Measurements from ENCODE around the gene NOTCH4. TPM values are rescaled to one million over a fixed set of nuclear protein-coding genes. Genes with fewer than 3 reads are reported as not detected.
A peak's percentile ranks its signal among the peaks of the same experiment; 100 is the strongest.
"Not testable (repeated sequence)": the region's sequence is repeated elsewhere in the genome, so short reads cannot be mapped to it uniquely, and the experiment has no call there.

The NOTCH4 gene
- total RNA-seq, 1 donor from 2014 or later: 19.4 TPM

DNA sequence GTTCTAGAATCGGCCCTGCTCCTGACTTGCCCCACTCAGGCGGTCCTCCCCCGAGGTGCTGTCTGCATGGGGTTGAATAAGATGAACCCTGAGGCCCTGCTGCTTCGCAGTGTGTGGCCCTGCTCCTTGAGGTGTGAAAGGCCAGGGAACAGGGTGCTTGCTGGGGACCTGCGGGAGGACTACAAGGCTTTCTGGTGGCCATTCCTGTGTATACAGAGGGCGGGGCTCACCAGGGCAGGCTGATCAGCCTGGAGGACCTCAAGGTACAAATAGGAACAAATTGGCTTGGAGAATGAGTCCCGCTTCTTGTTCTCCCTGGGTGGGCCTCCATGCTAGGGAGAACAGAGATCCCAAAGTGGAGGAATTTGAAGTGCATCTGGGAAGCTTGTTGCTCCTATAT, 5.7 kb downstream of the NOTCH4 start:
- no peak for DNase-seq (ENCODE audit: low spot score)

DNA sequence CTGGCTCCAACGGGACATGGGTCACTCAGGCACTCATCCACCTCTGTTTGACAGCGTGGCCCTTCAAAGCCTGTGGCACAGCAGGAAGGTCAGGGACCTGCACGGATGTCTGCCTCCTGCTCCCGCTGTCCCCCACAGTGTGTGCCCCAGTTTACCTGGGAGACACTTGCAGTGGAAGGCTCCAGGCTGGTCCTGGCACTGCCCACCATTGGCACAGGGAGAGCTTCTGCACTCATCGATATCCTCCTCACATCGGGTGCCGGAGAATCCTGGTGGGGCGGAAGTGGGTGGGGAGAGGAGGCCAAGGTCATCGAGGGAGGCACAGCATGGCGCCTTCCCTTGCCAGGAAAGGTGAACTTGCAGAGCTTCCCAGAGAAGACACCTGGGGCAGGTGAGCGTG, 6.9 kb downstream of the NOTCH4 start:
- no peak for DNase-seq (ENCODE audit: low spot score)

DNA sequence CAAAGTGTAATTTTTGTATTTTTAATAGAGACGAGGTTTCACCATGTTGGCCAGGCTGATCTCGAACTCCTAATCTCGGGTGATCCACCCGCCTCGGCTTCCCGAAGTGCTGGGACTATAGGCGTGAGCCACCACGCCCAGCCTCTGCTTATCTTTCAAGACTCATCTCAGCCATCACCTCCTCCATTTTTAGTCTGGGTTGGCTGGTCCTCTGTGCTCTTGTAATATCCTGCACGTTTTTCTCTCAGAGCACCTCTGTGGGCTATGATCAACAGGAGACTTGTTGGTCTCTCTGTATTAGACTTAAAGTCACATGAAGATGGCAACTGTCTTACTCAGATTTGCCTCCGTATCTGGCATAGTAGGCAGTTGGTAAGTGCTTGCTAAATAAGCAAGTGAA, 7.6 kb downstream of the NOTCH4 start:
- DNase-seq (ENCODE audit: low spot score): no peak

DNA sequence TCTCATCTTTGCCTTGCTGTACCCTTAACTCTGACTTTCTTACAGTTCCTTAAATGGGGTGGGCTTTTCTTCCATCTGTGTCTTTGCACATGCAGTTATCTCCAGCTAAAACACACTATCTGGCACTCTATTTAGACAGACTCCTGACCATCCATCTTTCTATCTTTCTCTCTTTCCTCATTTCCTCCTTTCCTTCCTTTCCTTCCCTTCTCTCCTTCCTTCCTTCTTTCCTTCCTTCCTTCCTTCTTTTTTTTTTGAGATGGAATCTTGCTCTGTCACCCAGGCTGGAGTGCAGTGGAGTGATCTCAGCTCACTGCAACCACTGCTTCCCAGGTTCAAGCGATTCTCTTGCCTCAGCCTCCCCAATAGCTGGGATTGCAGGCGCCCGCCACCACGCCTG, 8.2 kb downstream of the NOTCH4 start:
- DNase-seq (ENCODE audit: low spot score): no peak

DNA sequence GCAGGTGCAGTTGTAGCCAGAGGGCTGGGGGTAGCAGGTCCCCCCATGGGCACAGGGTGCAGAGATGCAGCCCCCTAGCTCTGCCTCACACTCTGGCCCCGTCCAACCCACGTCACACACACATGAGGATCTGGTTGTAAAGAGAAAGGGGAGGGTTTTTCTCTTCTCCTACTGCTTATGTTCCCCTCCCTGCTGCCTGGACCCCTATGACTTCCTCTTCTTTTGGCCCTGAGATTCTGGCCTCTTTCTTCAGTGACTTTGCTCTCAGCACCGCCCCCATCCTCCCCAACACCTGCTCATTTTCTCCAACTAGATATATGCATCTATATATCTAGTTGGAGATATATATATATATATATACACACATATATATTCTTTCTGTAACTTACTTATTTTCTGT, 9.7 kb downstream of the NOTCH4 start:
- no peak for DNase-seq (ENCODE audit: low spot score)

DNA sequence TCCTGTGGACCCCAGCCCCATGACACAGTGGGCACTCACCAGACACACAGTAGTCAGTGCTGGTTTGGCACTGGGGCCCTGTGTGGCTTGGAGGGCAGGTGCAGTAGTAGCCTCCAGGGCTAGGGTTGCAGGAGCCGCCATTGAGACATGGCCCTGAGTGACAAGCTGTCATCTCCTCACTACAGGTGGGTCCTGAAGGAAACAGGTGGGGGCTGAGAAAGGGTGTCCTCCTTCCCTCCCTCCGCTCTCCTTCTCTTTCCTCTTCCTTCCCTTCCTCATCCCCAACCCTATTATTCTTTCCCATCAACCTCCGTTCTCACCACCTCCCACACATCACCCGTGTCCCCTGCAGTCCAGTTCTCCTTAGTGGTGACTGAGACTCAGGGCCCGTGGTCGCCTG, 10.2 kb downstream of the NOTCH4 start:
- DNase-seq (ENCODE audit: low spot score): no peak

DNA sequence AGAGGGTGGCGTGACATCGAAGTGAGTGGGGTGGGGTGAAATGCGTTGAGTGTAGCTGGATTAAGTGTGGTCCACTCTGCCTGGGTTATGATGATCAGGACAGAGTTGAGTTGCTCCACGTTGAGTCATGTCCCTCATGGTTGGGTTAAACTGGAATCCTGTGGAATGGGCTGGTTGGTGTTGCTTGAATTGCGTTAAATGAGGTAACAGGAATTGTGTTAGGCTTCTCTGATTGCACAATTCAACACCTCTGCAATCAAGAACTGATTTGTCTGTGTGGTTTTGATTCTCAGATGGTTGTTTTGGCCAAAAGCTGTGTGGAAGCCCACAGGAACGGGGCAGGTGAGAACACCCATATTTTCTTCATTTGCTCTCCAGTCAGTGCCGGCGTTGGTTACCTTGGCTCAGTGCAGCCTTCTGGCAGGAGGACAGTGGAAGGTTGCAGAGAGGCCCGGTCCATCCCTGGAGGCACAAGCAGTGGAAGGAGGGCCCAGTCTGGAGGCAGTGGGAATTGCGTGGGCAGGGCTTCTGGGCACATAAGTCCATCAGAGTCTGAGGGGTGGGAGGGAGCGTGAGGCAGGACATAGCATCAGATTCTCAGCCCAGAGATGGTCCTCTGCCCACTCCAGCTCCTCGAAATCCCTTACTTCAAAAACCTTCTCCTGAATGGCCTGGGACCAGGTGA, 11.6 kb downstream of the NOTCH4 start:
- DNase-seq (ENCODE audit: low spot score): no peak

DNA sequence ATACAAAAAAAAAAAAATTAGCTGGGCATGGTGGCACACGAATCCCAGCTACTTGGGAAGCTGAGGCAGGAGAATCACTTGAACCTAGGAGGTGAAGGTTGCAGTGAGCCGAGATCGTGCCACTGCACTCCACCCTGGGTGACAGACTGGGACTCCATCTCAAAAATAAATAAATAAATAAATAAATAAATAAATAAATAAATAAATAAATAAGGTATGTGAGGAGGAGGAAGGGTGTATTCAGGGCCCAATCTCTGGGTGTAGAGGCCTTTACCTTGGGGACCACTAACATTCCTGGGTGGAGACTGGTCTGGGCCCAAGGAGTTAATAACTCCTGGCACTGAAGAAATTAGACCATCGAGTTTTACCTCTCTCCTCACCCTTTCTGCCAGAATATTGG, 12.4 kb downstream of the NOTCH4 start:
- DNase-seq (ENCODE audit: low spot score): not testable (repeated sequence)

DNA sequence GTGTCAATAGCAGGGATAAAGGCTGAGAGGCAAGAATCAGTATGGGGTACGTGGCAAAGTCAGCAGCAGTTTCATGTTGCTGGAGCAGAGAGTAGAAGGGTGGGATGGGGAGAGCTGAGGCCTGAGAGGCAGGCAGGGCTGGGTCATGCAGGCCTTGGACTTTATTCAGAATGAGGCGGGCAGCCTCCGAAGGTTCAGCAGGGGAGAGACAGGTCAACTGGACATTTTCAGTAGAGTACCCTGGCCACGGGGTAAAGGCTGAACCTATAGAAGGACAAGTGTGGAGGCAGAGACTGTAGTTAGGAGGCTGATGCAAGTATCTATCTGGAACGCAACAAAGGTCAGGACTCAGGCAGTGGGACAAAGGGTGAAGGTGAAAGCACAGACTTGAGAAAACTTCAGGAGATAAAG, 13.7 kb downstream of the NOTCH4 start:
- DNase-seq (ENCODE audit: low spot score): no peak

DNA sequence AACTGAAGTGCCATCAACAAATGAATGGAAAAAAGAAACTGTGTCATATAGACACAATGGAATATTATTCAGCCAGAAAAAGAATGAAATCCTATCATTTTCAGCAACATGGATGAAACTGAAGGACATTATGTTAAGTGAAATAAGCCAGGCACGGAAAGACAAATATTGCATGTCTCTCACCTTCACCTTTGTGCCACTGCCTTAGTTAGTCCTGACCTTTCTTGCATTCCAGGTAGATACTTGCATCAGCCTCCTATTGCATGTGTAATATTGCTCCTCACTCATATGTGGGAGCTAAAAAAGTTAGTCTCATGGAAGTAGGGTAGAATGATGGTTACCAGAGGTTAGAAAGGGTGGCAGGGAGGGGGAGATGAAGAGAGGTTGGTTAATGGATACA, 14.9 kb downstream of the NOTCH4 start:
- no peak for DNase-seq (ENCODE audit: low spot score)

DNA sequence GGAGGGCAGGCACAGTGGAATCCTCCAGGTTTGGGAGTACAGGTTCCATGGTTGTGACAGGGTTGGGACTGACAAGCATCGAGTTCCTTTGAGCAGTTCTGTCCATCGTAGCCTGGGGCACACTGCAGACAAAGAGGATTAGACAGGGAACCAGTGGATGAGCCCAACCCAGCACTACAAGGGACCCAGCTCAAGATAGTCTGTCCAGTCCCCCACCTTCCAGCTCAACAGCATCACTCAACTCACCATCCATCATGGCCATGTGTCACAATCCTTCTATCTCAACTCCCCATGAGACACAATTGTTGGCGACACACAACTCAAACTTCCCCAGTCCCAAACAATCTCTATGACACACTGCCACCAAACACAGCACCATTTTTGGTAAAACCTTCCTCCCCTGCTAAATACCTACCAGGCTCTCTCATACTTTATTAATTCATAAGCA, 19.6 kb downstream of the NOTCH4 start:
- no peak for DNase-seq (ENCODE audit: low spot score)

DNA sequence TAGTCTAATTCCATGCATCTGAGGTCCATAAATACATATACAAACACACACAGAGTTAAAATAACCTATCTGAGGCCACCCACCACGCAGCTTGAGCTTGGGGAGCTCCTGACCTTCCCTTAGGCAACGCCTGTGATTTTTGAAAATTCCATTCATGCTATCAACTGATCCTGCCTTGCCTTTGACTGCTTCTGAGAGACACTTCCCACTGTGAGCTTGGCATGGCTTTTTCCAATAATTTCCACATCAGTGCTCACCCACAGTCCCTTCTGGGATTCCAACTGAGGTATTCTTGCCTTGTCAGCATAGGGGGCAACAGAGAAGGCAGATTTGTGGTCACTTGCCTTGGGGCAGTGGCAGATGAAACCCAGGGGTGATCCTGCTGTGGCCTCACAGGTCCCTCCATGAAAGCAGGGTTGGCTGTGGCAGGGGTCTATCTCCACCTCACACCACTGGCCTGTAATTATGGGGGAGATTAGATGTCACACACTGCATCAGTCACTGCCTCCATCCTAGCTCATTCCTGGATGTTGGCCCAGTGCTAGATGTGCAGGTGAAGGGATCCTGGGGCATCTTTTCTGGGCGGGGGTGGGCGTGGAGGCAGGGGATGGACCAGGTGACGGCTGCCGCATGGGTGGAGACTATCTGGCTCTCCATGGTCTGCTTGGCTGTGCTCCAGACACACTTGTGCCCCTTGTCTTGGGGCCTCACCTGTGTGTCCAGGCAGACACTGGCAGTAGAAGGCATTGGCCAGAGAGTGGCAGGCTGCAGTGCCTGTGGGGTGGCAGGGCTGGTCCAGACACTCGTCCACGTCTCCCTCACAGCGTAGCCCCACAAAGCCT, 20.2 kb downstream of the NOTCH4 start:
- DNase-seq (ENCODE audit: low spot score): no peak

DNA sequence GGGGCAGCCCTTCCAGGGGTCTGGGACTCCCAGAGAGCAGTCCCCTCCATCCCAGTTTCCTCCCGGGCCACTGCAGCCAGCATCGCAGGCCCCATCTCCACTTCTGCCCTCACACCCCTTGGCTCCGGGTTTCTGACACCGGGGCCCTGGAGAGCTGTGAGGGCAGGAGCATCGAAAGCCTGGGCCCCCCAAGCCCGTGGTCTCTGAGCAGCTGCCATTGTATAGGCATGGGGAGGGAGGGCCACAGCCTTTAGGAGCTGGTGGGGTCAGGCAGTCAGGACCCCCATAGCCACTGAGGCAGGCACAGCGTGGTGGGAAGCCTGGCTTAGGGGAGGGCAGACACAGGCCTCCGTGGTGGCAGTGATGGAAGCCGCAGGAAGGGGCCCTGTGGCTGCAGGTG, 21.7 kb downstream of the NOTCH4 start:
- DNase-seq (ENCODE audit: low spot score): no peak

DNA sequence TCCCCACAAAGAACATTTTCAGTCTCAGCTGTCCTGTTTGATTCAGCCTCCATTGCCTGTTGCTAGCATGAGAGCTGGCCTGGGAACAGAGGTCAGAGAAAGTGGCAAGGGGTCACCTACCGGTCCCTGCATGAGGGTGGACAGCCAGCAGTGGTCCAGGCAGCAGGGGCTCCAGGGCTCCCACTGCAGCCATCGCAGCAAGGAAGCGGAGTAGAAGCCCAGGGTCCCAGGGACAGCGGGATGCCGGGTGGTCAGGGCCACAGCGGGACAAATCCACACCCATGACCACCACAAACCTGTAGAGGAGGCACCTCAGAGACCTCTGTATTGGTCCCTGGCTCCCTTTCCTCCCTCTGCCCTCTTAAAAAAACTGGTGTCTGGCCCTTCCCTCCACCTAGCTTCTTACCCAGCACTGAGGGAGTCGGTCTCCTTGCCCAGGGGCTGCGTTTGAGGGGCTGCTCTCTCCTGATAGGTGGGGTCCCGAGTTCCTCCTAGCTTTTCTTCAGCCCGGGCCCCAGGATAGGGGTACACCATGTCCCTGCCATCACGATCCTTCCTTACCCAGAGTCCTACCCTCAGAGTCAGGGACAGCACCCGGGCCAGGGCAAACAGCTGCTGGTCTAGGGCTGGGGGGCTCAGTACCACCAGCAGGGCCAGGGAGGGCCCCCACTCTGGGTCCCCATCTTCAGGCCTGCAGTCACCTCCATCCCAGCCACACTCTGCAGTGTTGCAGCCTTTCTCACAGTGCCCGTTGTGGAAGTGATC, 23.0 kb downstream of the NOTCH4 start:
- DNase-seq (ENCODE audit: low spot score): no peak

DNA sequence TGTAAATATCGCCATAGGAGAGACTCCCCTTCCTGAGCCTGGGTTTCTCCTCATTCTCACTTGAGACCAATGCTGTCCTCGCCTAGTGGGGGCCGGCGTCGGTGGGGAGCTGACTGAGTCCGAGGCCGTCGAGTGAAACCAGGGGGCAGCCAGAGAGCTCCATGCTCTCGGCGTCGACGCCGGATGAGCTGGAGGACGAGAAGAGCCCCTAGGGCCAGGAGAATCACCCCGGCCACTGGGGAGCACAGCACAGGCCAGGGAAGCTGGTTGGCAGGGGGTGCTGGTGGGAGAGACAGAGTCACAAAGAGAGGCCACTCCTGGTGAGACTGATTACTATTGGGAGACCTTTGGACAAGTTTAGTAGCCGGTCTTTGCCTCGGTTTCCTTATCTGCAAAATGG, 25.0 kb downstream of the NOTCH4 start:
- no peak for DNase-seq (ENCODE audit: low spot score)

DNA sequence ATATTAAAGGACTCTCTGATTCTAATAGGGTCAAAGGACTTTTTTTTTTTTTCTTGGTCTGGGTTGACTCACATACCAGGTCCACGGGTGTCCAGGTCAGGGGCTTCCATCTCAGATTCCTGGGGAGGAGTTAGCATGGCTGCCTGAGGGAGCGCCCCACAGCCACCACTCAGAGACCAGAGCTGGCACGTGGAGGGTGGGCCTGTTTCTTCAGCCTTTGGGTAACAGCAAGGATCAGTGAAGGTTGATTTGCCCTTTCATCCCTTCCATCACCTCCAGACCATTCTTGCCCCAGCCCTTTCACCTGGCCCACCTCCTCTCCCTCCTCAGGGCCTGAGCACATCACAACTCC, 25.5 kb downstream of the NOTCH4 start:
- DNase-seq (ENCODE audit: low spot score): no peak

DNA sequence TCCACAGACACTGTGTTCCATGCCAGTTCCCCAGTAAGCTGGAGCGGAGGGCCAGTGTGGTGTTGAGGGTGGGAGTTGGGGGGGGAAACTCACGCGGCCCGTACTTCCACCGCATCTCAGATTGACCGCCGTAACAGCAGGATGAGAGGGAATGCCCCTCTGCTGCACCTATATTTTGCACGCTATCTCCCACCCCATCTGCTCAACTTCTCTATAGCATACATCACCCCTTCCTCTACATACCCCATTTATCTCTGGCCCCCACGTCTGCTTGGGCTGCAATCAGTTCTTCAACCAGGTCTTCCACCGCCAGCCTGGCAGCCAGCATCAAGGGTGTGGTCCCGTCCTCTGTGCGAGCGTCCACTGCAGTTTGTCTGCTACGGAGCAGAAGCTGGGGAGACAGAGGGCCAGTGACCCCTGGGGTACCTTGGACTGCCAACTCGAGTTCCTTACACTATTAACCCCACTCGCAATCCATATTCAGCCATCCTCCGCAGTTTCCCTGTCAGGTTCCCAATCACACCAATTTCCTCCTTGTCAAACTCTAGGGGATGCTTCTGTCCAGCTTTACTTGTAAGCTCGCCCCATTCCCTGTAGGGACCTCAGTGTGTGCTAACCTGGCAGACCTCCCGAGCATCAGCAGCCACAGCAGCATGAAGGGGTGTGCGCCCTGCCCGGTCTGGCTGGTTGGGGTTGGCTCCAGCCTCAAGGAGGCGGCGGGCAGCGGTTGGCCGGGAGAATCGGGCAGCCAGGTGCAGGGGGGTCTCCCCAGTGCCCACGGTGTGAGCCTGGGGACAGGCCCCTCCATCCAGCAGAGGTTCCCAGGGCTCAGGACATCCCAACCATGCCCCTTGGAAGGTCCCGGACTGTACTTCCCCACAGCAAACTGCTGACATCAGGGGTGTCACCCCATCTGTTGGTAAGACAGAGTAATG, 26.9 kb downstream of the NOTCH4 start:
- no peak for DNase-seq (ENCODE audit: low spot score)

DNA sequence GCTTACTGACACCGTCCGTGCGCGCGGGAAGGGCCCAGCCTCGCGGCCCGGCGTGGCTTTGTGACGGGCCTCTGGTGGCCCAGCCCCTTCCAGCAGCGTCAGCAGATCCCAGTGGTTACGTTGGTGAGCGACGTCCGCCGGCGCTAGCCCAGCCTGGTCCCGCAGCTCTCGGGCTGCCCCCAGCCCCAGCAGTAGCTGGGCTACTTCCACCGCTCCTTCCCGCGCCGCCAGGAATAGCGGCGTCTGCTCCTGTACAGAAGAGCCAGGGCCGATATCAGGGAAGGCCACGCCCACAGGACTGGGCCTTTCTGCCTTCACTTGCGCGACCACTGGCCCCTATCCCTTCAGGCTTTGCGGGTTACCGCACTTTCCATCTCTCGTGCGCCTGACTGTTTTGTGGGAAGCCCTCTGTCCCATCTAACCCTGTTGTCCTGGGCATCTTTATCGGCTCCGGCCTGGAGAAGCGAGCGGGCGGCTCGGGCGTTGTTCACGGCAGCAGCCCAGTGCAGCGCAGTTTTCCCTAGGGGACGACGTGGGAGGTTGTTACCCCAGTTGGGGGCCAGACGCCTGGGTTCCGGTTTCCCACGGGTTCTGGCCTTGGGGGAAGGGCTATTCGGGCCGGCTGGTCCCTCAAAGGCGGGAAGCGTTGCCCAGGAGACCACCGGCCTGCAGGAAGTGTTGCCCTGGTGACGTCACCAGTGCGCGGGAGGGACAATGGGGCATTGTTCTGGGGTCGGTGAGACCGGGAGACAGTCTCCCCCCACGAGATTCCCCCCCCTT, 27.8 kb downstream of the NOTCH4 start:
- DNase-seq (ENCODE audit: low spot score): peak; percentile 90

DNA sequence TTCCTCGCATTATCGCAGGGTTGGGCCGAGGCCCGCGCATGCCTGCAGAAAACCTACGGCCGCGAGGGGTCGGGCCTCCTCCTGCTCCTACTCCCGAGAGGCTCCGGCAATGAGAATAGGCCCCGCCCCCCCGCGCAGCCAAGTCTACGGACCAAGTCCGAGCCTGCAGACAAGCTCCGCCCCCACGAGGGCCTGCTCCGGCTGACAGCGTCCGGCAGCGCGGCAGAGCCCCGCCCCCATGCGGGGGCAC, 28.3 kb downstream of the NOTCH4 start:
- DNase-seq (ENCODE audit: low spot score): peak; percentile 100

DNA sequence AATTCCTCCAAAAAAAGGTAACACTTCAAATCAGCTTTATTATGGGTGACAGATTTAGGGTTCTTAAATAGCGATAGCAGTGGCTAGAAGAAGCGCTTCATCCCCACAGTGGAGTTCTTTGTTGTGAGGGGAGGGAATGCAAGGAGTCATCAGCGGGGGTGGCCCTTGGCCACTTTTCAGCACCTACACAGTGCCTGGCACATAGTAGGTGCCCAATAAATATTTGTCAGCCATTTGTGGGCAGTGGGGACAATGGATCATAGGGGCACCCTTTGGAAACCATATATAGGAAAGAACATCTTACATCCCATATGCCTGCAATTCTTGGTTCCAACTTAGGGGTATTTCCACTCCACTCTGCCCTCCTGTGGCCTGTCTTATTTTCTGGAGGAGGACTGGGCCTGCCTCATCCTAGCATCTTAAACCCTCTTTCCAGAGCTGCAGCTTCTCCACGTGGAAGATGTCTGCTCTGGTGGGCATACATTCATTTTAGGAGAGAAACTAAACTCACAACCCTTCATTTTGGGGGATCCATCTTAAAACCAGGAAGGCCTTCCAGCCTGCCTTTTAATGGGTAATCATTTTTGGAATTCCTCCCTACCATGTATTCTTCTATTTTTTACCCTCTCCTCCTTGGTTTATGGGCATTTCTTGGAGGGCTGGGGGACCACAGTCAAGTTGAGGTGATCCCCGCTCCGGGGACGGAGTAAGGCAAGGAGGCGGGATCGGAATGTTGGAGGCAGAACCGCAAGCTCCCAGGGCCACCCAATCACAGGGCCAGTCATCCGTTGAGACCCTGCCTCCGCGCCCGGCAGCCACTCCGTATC, 28.8 kb downstream of the NOTCH4 start:
- no peak for DNase-seq (ENCODE audit: low spot score)
